Peyer's patch (tissue), 4 donors: ENCODE results near the gene NCAM2.

Experiments used
- POLR2A ChIP-seq, 2 donors: fragments of 450-650 bp; IDR thresholded peaks; one replicate each; pipeline ENCODE4 v1.5.1; 2017; ENCODE audit warnings: antibody characterized with exemption in 2 of 2, mild to moderate bottlenecking in 2 of 2, moderate library complexity in 2 of 2
- TF ChIP-seq, protein P1 (sequence below), 6 experiments: fragments of 450-650 bp in 4 of 6; fragments of 200-600 bp in 2 of 6; sonication (generic) in 1 of 6; IDR thresholded peaks; one replicate each; pipeline ENCODE4 v1.5.1; 2017 to 2019; ENCODE audit warnings: antibody characterized with exemption in 6 of 6, mild to moderate bottlenecking in 3 of 6, moderate library complexity in 1 of 6

DNA sequence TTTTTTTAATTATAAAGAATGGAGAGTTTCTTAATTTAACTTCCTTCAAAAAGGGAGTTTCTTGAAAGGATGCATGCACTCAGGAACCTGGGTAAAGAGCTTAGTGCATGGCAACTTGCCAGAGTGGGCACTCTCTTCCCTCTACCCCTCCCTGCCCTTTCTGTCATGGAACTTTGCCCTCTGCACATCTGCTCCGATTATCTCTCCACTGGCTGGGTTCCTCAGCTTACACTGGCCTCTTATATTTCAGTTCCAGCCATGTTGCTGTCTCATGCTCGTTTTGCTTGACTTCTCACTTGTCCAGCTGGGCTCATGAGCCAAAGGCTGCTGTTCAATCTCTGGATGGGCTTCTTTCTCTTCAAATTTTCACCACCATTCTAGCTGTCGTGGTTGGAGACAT is 87.0 kb downstream of the NCAM2 start:
- TF ChIP-seq, protein P1, sequence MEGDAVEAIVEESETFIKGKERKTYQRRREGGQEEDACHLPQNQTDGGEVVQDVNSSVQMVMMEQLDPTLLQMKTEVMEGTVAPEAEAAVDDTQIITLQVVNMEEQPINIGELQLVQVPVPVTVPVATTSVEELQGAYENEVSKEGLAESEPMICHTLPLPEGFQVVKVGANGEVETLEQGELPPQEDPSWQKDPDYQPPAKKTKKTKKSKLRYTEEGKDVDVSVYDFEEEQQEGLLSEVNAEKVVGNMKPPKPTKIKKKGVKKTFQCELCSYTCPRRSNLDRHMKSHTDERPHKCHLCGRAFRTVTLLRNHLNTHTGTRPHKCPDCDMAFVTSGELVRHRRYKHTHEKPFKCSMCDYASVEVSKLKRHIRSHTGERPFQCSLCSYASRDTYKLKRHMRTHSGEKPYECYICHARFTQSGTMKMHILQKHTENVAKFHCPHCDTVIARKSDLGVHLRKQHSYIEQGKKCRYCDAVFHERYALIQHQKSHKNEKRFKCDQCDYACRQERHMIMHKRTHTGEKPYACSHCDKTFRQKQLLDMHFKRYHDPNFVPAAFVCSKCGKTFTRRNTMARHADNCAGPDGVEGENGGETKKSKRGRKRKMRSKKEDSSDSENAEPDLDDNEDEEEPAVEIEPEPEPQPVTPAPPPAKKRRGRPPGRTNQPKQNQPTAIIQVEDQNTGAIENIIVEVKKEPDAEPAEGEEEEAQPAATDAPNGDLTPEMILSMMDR (IDR thresholded peaks at IDR 0.05) = no peak
- no peak for TF ChIP-seq POLR2A (IDR thresholded peaks at IDR 0.05)
